Endometrial microvascular endothelial cells (primary cell): Measurements from ENCODE around the gene HOXB3. TPM values are rescaled to one million over a fixed set of nuclear protein-coding genes. Genes with fewer than 3 reads are reported as not detected.
"Not testable (repeated sequence)": the region's sequence is repeated elsewhere in the genome, so short reads cannot be mapped to it uniquely, and the experiment has no call there.

ENCODE experiments used
- in situ Hi-C: cut with HindIII; loops from 2 replicates; pipeline ENCODE4 v1.10.0; 2017; ENCODE audit warnings: low sequenced_read_pairs, low pct_unique_long_range_greater_than_20kb; ENCODE audit errors: inconsistent ontology term
- total RNA-seq: library from RNA; depleted of rRNA; stranded (reverse); fragments of >200 nt; gene quantifications from one replicate; pipeline ENCODE4 v1.2.3, GENCODE V29; 2015; ENCODE audit errors: inconsistent ontology term

The HOXB3 gene
- total RNA-seq, 1 donor from 2014 or later, result 5.7 TPM

DNA sequence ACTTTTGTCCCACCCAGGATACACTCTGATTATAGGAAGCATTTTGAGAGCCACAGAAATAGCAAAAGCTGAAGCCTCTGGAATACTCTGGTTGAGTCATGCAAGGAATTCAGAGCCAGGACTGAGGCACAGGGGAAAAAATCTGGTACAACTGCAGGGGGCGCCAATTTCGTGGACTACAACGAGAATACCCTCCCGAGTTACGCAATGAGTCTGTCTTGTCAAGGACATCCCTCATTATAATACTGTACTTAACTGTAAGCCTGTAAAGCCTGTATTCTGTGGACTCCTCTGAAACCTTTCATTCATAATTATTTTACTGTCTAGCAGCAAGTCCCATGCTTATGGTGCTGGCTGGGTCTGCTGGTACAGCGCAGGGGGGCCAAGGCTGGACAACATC lies 67.0 kb downstream of the HOXB3 start:
- in situ Hi-C loops, result no loop called here

GRCh38 chr17:48522031-48522653 lies 67.9 kb downstream of the HOXB3 start:
- in situ Hi-C loops, result no loop called here

GRCh38 chr17:48520631-48521079 lies 69.4 kb downstream of the HOXB3 start:
- in situ Hi-C loops, result no loop called here

- in situ Hi-C loops, result no loop called here
Observed at GRCh38 chr17:48519427-48519826, 70.6 kb downstream of the HOXB3 start.

- in situ Hi-C loops, result no loop called here
Observed at GRCh38 chr17:48517478-48517877, 72.6 kb downstream of the HOXB3 start.

- in situ Hi-C loops, result no loop called here
Observed at GRCh38 chr17:48515925-48516900, 73.8 kb downstream of the HOXB3 start.

- in situ Hi-C loops, result no loop called here
Observed at GRCh38 chr17:48514477-48514876, 75.6 kb downstream of the HOXB3 start.

- in situ Hi-C loops, result no loop called here
Observed at GRCh38 chr17:48513666-48514455, 76.2 kb downstream of the HOXB3 start.

- in situ Hi-C loops, result no loop called here
Observed at GRCh38 chr17:48513097-48513496, 76.9 kb downstream of the HOXB3 start.

GRCh38 chr17:48510761-48511604 lies 79.1 kb downstream of the HOXB3 start:
- in situ Hi-C loops, result no loop called here

DNA sequence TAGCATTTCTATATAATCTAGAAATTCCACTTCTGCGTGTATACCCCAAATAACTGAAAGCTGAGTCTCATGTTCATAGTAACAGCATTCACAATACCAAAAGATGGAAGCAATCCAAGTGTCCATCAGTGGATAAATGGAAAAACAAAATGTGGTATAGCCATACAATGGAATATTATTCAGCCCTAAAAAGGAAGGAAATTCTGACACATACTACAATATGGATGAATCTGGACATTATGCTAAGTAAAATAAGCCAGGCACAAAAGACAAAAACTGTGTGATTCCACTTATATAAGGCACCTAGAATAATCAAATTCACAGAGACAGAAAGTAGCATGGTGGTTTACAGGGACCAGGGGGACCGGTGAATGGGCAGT lies 79.7 kb downstream of the HOXB3 start:
- in situ Hi-C loops, result no loop called here

DNA sequence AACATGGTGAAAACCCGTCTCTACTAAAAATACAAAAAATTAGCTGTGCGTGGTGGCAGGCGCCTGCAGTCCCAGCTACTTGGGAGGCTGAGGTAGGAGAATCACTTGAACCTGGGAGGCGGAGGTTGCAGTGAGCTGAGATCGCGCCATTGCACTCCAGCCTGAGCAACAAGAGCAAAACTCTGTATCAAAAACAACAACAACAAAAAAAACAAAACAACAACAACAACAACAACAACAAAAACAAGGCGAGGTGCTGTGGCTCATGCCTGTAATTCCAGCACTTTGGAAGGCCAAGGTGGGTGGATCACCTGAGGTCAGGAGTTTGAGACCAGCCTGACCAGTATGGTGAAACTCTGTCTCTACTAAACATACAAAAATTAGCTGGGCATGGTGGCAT lies 80.3 kb downstream of the HOXB3 start:
- in situ Hi-C loops, result not testable (repeated sequence)

DNA sequence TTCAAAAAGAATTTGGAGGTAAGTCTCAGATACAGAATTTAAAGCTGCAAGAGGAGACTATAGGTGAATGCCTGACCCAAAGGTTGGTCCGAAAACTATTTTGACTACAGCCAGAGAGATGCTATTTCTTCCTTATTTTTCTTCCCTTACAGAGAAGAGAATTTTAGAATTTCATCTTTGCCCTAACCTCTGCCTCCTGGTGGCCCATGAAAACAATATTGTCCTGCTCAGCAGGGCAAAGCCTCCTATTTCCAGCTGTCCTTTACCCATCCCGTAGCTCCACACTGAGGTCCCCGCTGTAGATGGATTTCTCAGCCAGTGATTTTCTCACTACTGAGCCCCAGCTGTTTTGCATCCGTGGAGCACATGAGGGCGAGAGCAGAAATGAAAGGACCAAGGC lies 83.8 kb downstream of the HOXB3 start:
- in situ Hi-C loops, result no loop called here

DNA sequence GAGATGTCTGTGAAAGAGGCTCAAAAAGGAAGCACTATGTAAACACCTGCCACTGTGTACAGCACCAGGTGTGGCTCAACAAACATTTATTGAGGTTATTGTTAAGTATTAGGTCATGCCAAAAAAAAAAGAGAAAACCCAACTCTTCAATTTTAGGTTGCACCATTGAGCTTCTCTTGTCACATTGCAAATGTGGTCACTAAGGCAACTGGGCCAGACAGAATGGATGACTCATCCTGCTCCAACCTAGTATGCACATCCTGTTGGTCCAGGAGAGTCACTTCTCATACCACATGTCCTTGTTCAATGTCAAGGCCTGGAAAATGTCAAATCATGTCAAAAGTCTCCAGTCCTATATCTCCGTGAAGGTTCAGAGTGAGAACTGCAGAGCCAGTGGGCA lies 84.3 kb downstream of the HOXB3 start:
- in situ Hi-C loops, result no loop called here

DNA sequence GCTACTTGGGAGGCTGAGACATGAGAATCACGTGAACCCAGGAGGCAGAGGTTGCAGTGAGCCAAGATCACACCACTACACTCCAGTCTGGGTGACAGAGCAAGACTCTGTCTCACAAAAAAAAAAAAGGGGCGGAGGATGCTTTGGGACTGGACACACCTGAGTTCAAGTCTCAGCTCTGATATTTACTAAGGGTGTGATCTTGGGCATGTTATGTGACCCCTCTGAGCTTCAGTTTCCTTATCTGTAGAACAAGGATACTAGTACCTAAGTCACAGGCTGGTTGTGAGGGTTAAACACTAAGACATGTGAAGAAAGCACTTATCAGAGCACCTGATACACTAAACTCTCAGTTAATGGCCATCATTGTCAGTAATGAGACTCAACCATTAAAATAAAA lies 85.1 kb downstream of the HOXB3 start:
- in situ Hi-C loops, result no loop called here

- in situ Hi-C loops, result no loop called here
Observed at GRCh38 chr17:48503747-48504146, 86.3 kb downstream of the HOXB3 start.

- in situ Hi-C loops, result no loop called here
Observed at GRCh38 chr17:48502901-48503300, 87.1 kb downstream of the HOXB3 start.

DNA sequence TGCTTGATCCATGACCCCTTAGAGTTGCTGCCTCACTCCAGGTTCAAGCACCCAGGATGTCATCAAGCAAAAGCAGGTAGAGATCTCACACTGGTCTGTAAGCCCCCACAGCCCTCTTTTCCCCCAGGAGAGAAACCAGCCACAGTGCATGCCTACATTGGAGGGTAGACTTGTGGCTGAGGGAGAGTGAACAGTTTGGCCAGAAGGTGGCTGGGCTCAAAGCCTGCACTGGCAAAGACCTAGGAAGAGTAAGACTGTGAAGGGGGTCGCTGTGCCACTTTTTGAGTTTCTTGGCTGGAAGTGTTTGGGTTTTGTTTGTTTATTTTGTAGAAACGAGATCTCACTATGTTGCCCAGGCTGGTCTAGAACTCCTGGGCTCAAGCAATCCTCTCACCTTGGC lies 87.7 kb downstream of the HOXB3 start:
- in situ Hi-C loops, result no loop called here
